CD14-positive monocyte (primary cell): ENCODE data around the gene RASL10B. TPM values are rescaled to one million over a fixed set of nuclear protein-coding genes. Genes with fewer than 3 reads are reported as not detected.

Source experiments
- DNase-seq, 3 donors: peaks; one replicate each; pipeline ENCODE4 v3.0.0-alpha.2; 2011 to 2022
- H2AFZ ChIP-seq: 2 replicates; pipeline ENCODE4 v1.6.0; 2012; ENCODE audit warnings: mild to moderate bottlenecking, low read depth, low read length, inconsistent platforms; ENCODE audit not compliant: insufficient read depth, poor library complexity, severe bottlenecking
- H3K27ac ChIP-seq, 2 donors: 1 replicate in 1 of 2; 2 replicates in 1 of 2; pipeline ENCODE4 v1.5.1; 2012 to 2013; ENCODE audit warnings: low read length in 2 of 2, control low read depth in 1 of 2, inconsistent platforms in 1 of 2, low read depth in 1 of 2, mild to moderate bottlenecking in 1 of 2
- H3K27me3 ChIP-seq, 2 donors: one replicate each; pipeline versions ENCODE4 v1.6.0 to v1.6.1; 2011 to 2013; ENCODE audit warnings: low read length in 2 of 2; ENCODE audit not compliant: control insufficient read depth in 2 of 2, insufficient read depth in 2 of 2
- H3K36me3 ChIP-seq, 2 donors: replicated peaks in 1 of 2; 1 replicate in 1 of 2; 2 replicates in 1 of 2; pipeline versions ENCODE4 v1.5.1 to v1.6.1; 2012 to 2013; ENCODE audit warnings: low read length in 2 of 2, control low read depth in 1 of 2, inconsistent platforms in 1 of 2, mild to moderate bottlenecking in 1 of 2; ENCODE audit not compliant: insufficient read depth in 2 of 2, control insufficient read depth in 1 of 2
- H3K4me1 ChIP-seq, 2 donors: 1 replicate in 1 of 2; 2 replicates in 1 of 2; pipeline versions ENCODE4 v1.5.1 to v1.6.1; 2012 to 2013; ENCODE audit warnings: low read length in 2 of 2, control low read depth in 1 of 2, inconsistent platforms in 1 of 2, mild to moderate bottlenecking in 1 of 2, moderate library complexity in 1 of 2; ENCODE audit not compliant: insufficient read depth in 2 of 2, control insufficient read depth in 1 of 2
- H3K4me2 ChIP-seq: replicated peaks from 2 replicates; pipeline ENCODE3; 2012; ENCODE audit warnings: low read length, moderate library complexity, mild to moderate bottlenecking; ENCODE audit not compliant: poor library complexity, severe bottlenecking; ENCODE audit errors: extremely low read depth
- H3K4me3 ChIP-seq, 3 experiments: fragments of 200-600 bp in 1 of 3; sonication (generic) in 1 of 3; replicated peaks in 1 of 3; 1 replicate in 2 of 3; 2 replicates in 1 of 3; pipeline ENCODE4 v1.5.1; 2011 to 2013; ENCODE audit warnings: low read length in 3 of 3, mild to moderate bottlenecking in 3 of 3, control low read depth in 2 of 3, low read depth in 2 of 3, inconsistent platforms in 1 of 3, moderate library complexity in 1 of 3
- H3K79me2 ChIP-seq: 2 replicates; pipeline ENCODE4 v1.6.0; 2012; ENCODE audit warnings: mild to moderate bottlenecking, control low read depth, inconsistent platforms, low read length, moderate library complexity; ENCODE audit not compliant: insufficient read depth
- H3K9ac ChIP-seq: 2 replicates; pipeline ENCODE4 v1.6.0; 2017; ENCODE audit warnings: low read length, mild to moderate bottlenecking; ENCODE audit not compliant: insufficient read depth, poor library complexity, severe bottlenecking
- H3K9me3 ChIP-seq, 2 donors: replicated peaks in 1 of 2; 1 replicate in 1 of 2; 2 replicates in 1 of 2; pipeline versions ENCODE4 v1.5.1 to v1.6.1; 2012 to 2013; ENCODE audit warnings: low read length in 2 of 2, control low read depth in 1 of 2; ENCODE audit not compliant: control insufficient read depth in 1 of 2, insufficient read depth in 1 of 2
- H4K20me1 ChIP-seq: 2 replicates; pipeline ENCODE4 v1.6.0; 2012; ENCODE audit warnings: mild to moderate bottlenecking, low read length, control low read depth, moderate library complexity; ENCODE audit not compliant: insufficient read depth
- H3K27ac Mint-ChIP-seq, 7 donors: one replicate each; pipeline ENCODE4 v1.8.0; 2020; ENCODE audit warnings: mild to moderate bottlenecking in 7 of 7, mixed read lengths in 7 of 7, moderate library complexity in 6 of 7, inconsistent platforms in 2 of 7
- H3K27me3 Mint-ChIP-seq, 3 donors: one replicate each; pipeline ENCODE4 v1.8.0; 2021 to 2022; ENCODE audit warnings: low read depth in 3 of 3, mild to moderate bottlenecking in 3 of 3, mixed read lengths in 3 of 3, moderate library complexity in 3 of 3, inconsistent platforms in 1 of 3
- H3K36me3 Mint-ChIP-seq, 2 donors: one replicate each; pipeline ENCODE4 v1.8.0; 2020; ENCODE audit warnings: mixed read lengths in 2 of 2, inconsistent platforms in 1 of 2, mild to moderate bottlenecking in 1 of 2
- H3K4me1 Mint-ChIP-seq: one replicate; pipeline ENCODE4 v1.8.0; 2020; ENCODE audit warnings: mild to moderate bottlenecking, mixed read lengths
- H3K4me3 Mint-ChIP-seq, 2 donors: one replicate each; pipeline ENCODE4 v1.8.0; 2020; ENCODE audit warnings: mild to moderate bottlenecking in 2 of 2, mixed read lengths in 2 of 2, moderate library complexity in 1 of 2
- H3K9me3 Mint-ChIP-seq, 7 donors: one replicate each; pipeline ENCODE4 v1.8.0; 2020 to 2022; ENCODE audit warnings: mixed read lengths in 7 of 7, mild to moderate bottlenecking in 6 of 7, moderate library complexity in 6 of 7, inconsistent platforms in 2 of 7
- whole genome bisulfite sequencing: methylation state at CpG from one replicate; pipeline ENCODE4 v1.1.5; 2013; ENCODE audit warnings: missing lambda C conversion rate; ENCODE audit not compliant: insufficient coverage; 5-methylcytosine and 5-hydroxymethylcytosine counted together
- intact Hi-C, 2 donors: fragments of 100-400 bp; cut with micrococcal nuclease; formaldehyde crosslinking; loops; one replicate each; pipeline versions ENCODE4 v1.15.0 to v1.15.1; 2023
- polyA plus RNA-seq, 3 donors: library from polyadenylated mRNA; depleted of rRNA in 1 of 3; unstranded in 2 of 3; stranded (reverse) in 1 of 3; fragments of 300-500 nt in 2 of 3; fragments of >200 nt in 1 of 3; fragmentation: Illumina TruSeq in 2 of 3; gene quantifications; 1 replicate in 2 of 3; 2 replicates in 1 of 3; pipeline ENCODE4 v1.2.3, GENCODE V29; 2012 to 2021
- TF ChIP-seq, protein P1 (sequence below): fragments of 200-600 bp; IDR thresholded peaks from one replicate; pipeline ENCODE4 v1.8.0; 2022; ENCODE audit warnings: antibody characterized with exemption, mild to moderate bottlenecking

Gene RASL10B
- polyA plus RNA-seq, 3 donors = not detected

DNA sequence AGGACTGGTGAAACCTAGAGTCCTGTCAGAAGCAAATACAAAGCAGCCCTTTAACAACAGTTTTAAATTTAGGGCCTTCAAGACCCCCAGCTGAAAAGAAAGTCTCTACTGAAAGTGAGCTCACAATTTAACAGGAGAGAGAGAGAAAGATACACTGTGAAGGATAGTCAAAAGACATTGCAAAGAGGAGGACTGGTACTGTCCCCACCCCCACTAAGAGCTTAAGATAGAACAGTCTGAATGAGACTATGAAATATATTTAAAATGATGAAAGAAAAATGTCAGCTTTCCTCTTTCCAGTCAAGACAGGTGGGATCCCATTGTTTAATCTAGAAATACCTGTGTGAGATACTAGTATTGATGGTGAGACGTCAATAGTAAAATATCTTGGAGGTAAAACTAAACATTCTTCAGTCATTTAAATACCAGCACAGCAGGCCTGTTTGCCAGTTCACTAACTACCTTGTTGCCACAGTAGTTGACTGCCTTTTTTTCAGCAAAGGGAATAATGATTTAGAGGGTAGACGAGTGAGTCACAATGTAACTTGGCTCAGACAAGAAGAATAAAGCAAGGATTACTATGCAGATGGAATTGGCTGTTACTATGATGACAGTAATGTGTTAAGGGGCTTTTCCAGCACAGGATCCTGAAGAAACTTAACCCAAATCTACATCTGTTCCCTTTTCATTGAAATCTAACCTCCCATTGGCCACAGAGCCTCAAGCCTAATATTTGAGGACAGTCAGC lies 47.2 kb upstream of the RASL10B start:
- TF ChIP-seq, protein P1, sequence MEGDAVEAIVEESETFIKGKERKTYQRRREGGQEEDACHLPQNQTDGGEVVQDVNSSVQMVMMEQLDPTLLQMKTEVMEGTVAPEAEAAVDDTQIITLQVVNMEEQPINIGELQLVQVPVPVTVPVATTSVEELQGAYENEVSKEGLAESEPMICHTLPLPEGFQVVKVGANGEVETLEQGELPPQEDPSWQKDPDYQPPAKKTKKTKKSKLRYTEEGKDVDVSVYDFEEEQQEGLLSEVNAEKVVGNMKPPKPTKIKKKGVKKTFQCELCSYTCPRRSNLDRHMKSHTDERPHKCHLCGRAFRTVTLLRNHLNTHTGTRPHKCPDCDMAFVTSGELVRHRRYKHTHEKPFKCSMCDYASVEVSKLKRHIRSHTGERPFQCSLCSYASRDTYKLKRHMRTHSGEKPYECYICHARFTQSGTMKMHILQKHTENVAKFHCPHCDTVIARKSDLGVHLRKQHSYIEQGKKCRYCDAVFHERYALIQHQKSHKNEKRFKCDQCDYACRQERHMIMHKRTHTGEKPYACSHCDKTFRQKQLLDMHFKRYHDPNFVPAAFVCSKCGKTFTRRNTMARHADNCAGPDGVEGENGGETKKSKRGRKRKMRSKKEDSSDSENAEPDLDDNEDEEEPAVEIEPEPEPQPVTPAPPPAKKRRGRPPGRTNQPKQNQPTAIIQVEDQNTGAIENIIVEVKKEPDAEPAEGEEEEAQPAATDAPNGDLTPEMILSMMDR = no peak

DNA sequence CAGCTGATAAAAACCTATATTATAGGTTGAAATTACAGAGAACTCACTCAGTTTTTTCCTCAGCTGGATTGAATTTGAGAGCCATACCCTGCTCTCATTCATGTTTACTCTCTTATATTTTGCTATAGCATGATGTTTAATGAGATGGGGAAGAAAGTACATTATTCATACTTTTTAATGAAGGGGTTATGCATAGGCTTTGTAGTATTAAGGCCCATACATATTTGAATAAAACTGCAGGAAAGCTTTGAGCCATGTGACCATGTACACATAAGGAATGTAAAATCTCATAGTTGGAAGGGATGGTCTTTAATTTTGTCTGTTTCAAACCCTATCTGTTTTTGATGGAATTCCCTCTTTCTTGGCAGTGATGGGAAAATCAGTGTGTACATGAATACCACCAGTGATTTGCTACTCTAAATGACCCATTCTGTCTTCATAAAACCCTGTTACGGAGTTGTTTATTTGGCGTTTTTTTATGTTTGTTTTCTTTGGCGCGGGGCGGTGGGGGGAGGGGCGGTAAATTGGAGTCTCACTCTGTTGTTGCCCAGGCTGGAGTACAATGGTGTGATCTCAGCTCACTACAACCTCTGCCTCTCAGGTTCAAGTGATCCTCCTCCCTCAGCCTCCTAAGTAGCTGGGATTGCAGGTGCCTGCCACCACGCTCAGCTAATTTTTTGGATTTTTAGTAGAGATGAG lies 38.8 kb upstream of the RASL10B start:
- Histone ChIP-seq H2AFZ (no peak overlapping the region), H3K4me2 (no peak overlapping the region), H3K9ac (no peak overlapping the region), H3K27ac (no peak overlapping the region), H3K36me3 (peaks cover 72 to 97% of the 10 kb centered on the region in 2 donors), H3K79me2 (no peaks in the 10 kb centered on the region), H3K27me3 (no peaks in the 10 kb centered on the region), H3K4me1 (no peaks in the 10 kb centered on the region), H3K4me3 (no peak overlapping the region), H4K20me1 (no peaks in the 10 kb centered on the region), H3K9me3 (no peaks in the 10 kb centered on the region)
- Mint-ChIP-seq H3K27ac (peak overlapping the region in 1 of 7 donors; percentile 18), H3K9me3 (peaks cover 0 to 5% (median 0%) of the 10 kb centered on the region in 7 donors), H3K4me3 (no peak overlapping the region), H3K27me3 (peaks cover 0 to 1% (median 0%) of the 10 kb centered on the region in 3 donors), H3K4me1 (no peaks in the 10 kb centered on the region), H3K36me3 (peaks cover 68 to 83% of the 10 kb centered on the region in 2 donors)
- no peak for DNase-seq
- no CpG with 5 or more reads among the region's 7 CpGs for WGBS
- TF ChIP-seq, protein P1 = no peak
- intact Hi-C loops = no loop called here

More for the DNA sequence above, 47.2 kb upstream of the RASL10B start:
- Histone ChIP-seq H3K36me3 (peaks cover 68 to 97% of the 10 kb centered on the region in 2 donors), H4K20me1 (no peaks in the 10 kb centered on the region), H3K79me2 (no peaks in the 10 kb centered on the region), H3K27ac (no peak overlapping the region), H3K27me3 (no peaks in the 10 kb centered on the region), H3K9me3 (no peaks in the 10 kb centered on the region), H3K9ac (no peak overlapping the region), H3K4me1 (peaks cover 2 to 8% of the 10 kb centered on the region in 2 donors), H3K4me3 (no peak overlapping the region), H2AFZ (no peak overlapping the region), H3K4me2 (no peak overlapping the region)
- Mint-ChIP-seq H3K27ac (no peak overlapping the region), H3K36me3 (peaks cover 64 to 89% of the 10 kb centered on the region in 2 donors), H3K9me3 (peaks cover 0 to 2% (median 0%) of the 10 kb centered on the region in 7 donors), H3K4me3 (no peak overlapping the region), H3K27me3 (no peaks in the 10 kb centered on the region), H3K4me1 (peaks cover 6% of the 10 kb centered on the region)
- DNase-seq = no peak
- intact Hi-C loops = no loop called here
- WGBS = no CpG with 5 or more reads among the region's 2 CpGs
